GM19099 (cell line): ENCODE measurements around the gene DESI2.

Experiments
- POLR2A ChIP-seq: IDR thresholded peaks from 3 replicates; pipeline ENCODE4 v1.6.1; 2011; ENCODE audit warnings: low read depth; ENCODE audit not compliant: insufficient read length; ENCODE audit errors: extremely low read depth

Gene DESI2

DNA sequence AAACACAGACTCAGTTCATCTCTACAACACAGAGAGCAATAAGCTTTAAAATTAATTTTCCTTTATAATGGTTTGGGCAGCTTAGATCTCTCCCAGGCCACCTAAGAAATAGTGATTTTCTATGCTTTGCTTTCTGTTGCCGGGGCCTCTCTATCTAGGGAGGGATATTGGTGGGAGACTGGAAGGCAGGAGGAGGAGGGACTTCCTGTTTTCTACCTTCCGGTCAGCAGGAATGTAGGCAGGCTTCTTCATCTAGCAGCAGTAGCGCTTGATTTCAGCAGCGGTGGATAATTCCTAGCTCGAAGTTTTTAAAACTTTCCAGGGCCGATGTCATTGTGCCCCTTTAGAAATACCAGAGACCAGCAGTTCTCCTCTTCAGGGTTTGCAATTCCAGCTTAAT, 5.1 kb upstream of the DESI2 start:
- TF ChIP-seq POLR2A = no peak

GRCh38 chr1:244651956-244652622, 837 bp upstream of the DESI2 start:
- no peak for TF ChIP-seq POLR2A

GRCh38 chr1:244653439-244654107, 647 bp downstream of the DESI2 start:
- TF ChIP-seq POLR2A = no peak

DNA sequence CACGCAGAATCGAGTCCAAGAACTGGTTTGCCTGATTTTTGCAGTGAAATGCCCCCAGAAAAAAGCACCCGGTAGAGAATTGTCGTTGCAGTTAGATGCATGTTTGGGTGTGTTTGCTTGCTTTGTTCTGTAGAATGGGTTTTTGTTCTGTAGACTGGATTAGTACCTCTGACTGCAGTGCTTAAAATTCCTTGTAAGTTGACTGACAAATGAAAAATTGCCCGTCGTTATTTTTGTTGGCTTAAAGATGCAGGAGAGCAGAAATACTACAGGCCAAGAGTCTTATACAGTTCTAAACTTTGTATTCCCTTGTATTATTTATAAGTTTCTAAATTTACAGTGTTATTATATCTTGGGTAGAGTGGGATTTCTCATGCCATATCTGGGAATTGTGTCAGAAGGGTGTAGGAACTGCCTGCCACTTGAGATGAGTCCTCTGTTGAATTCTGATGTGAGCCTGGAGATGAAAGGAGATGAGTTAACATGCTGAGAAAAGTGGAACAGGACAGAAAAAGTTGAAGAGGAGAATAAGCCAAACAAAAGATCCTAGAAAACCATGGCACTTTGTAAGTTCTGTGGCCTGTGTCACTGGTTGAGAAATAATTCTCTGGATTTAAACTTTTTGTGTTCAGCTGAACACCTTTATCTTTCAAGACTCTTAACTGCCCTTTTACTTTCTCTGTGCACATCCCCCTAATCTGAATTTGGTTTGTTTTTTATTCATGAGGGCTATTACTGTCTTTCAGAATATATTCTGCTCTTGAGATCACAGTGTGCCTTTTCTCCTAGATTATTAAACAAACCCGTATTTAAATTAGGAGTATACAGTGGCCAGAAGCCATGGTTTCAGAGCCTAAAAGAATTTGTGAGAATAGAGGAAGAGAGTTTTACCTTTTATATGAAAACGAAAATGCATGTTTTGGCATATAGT, 1.4 kb downstream of the DESI2 start:
- no peak for TF ChIP-seq POLR2A

GRCh38 chr1:244655186-244655585, 2.3 kb downstream of the DESI2 start:
- TF ChIP-seq POLR2A = no peak

- no peak for TF ChIP-seq POLR2A
Observed at GRCh38 chr1:244657421-244657820, 4.5 kb downstream of the DESI2 start.

GRCh38 chr1:244659694-244660093, 6.8 kb downstream of the DESI2 start:
- no peak for TF ChIP-seq POLR2A

DNA sequence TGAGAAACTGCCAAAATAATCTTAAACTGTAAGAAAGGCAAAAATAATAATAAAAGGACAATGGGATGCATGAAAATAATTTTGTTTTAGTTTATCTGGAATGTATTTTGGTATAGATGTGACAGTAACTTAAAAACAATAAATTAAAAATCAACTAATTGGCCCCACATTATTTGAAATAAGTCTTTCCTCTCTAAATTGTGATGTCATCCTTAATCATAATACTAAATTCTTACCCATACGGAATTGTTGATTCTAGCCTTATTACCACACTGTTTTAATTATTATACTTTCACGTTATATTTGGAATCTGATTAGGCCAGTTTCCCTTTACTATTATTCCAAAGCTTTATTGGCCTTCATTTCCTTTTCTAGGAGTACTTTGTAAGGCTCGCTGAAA, 7.7 kb downstream of the DESI2 start:
- no peak for TF ChIP-seq POLR2A

- no peak for TF ChIP-seq POLR2A
Observed at GRCh38 chr1:244662599-244662998, 9.7 kb downstream of the DESI2 start.

DNA sequence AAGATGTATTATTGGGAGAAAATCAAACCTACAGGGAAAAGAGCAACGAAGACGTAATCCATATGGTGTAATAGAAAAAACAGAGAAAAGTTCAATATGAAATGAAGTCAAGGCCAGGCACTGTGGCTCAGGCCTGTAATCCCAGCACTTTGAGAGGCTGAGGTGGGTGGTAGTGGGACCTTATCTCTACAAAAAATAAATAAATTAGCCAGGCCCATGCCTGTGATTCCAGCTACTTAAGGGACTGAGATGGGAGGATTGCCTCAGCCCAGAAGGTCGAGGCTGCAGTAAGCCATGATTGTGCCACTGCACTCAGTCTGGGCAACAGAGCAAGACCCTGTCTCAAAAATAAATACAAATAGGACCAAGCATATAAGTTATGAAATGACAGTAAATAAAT, 11.4 kb downstream of the DESI2 start:
- no peak for TF ChIP-seq POLR2A

DNA sequence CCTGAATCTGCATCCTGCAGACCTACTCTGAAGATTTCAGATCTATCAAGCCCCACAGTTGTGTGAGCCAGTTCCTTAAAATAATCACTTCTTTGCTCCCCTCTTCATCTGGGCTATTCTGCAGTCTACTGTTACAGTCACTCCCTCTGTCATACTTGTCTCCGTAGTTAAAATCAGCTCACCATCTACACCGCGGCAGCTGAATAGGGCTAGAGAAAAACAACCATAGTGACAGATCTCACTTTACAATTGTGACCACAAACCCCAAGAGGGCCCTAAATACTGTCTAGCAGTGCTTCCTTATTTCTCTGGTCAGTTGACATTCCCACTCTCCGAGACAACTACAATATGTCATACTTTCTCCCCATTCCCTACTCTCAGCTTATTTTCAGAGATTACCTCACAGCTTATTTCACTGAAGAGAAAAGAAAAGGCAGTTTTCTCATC, 12.9 kb downstream of the DESI2 start:
- no peak for TF ChIP-seq POLR2A

GRCh38 chr1:244667797-244668196, 14.9 kb downstream of the DESI2 start:
- TF ChIP-seq POLR2A = no peak

- no peak for TF ChIP-seq POLR2A
Observed at GRCh38 chr1:244672946-244673682, 20.2 kb downstream of the DESI2 start.

DNA sequence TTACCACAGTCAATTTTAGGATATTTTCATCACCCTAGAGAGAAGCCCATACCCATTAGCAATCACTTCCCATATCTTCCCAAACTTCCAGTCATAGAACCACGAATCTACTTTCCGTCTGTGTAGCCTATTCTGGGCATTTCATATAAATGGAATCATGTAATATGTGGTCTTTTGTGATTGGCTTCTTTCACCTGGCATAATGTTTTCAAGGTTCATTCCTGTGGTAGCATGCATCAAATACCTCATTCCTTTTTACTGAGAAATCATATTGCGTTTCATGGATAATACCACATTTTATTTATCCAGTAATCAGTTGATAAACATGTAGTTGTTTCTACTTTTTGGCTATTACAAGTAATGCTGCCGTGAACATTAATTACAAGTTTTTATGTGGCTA, 21.5 kb downstream of the DESI2 start:
- no peak for TF ChIP-seq POLR2A

DNA sequence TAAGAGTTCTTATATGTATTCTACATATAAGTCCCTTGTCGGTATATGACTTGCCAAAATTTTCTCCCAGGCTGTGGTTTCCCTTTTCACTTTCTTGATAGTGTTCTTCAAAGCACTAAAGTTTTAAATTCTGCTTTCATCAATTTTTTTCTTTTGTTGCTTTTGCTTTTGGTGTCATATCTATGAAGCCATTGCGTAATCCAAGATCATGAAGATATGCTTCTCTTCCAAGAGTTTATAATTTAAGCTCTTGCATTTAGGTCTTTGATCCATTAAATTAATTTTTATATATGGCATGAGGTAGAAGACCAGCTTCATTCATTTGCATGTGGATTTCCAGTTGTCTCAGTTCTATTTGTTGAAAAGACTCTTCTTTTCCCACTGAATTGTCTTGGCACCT, 22.2 kb downstream of the DESI2 start:
- TF ChIP-seq POLR2A = no peak
